HL-60 (cell line): ENCODE measurements around the gene ASB18.

Experiments used
- CTCF ChIP-seq: IDR thresholded peaks from one replicate; pipeline ENCODE4 v1.5.1; 2011; ENCODE audit warnings: low read length, control low read depth, inconsistent platforms; ENCODE audit not compliant: insufficient read depth
- POLR2AphosphoS5 ChIP-seq: IDR thresholded peaks from 2 replicates; pipeline ENCODE4 v1.6.1; 2012; ENCODE audit warnings: low read depth
- REST ChIP-seq: IDR thresholded peaks from 2 replicates; pipeline ENCODE4 v1.6.1; 2012; ENCODE audit warnings: low read depth; ENCODE audit not compliant: insufficient replicate concordance

GRCh38 chr2:236196366-236196765, 67.8 kb downstream of the ASB18 start:
- no peak for TF ChIP-seq CTCF
- TF ChIP-seq REST: no peak
- TF ChIP-seq POLR2AphosphoS5: no peak
